T-helper 1 cell treated with Interleukin-12 subunit alpha and Interleukin-12 subunit beta and Interleukin-4 antibody, amounts not matched to agents 30 μg/mL and 1 μg/mL, for 36 hours (primary cell): ENCODE results near the gene CD79A.

Source experiments
- H3K27ac Mint-ChIP-seq: one replicate; pipeline ENCODE4 v1.8.0; 2021; ENCODE audit warnings: mild to moderate bottlenecking, mixed read lengths
- H3K27me3 Mint-ChIP-seq: one replicate; pipeline ENCODE4 v1.8.0; 2021; ENCODE audit warnings: low read depth, mixed read lengths
- H3K36me3 Mint-ChIP-seq: one replicate; pipeline ENCODE4 v1.8.0; 2021; ENCODE audit warnings: low read depth, mixed read lengths
- H3K4me1 Mint-ChIP-seq: one replicate; pipeline ENCODE4 v1.8.0; 2021; ENCODE audit warnings: low read depth, mixed read lengths
- H3K4me3 Mint-ChIP-seq: one replicate; pipeline ENCODE4 v1.8.0; 2021; ENCODE audit warnings: mild to moderate bottlenecking, moderate library complexity, mixed read lengths
- H3K9me3 Mint-ChIP-seq: one replicate; pipeline ENCODE4 v1.8.0; 2021; ENCODE audit warnings: mixed read lengths

The CD79A gene

DNA sequence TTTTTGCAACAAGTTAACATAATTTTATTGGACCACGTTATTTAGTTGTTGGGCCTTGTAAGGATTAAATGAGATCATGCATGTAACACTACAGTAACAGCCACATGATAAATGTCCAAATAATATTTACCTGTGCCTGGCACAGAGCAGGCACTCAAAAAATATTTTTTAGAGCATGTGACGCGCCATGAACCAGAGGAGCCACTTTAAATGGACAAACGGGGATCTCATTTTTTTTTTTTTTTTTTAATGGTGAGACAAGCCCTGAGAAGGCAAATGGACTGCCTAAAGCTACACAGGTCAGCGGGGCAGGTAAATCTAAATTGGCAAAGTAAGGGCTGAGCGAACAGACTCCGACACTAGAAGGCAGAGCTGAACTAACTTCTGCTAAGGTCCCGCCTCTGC, 17.9 kb upstream of the CD79A start:
- H3K27ac Mint-ChIP-seq = peak overlapping the region; percentile 96

DNA sequence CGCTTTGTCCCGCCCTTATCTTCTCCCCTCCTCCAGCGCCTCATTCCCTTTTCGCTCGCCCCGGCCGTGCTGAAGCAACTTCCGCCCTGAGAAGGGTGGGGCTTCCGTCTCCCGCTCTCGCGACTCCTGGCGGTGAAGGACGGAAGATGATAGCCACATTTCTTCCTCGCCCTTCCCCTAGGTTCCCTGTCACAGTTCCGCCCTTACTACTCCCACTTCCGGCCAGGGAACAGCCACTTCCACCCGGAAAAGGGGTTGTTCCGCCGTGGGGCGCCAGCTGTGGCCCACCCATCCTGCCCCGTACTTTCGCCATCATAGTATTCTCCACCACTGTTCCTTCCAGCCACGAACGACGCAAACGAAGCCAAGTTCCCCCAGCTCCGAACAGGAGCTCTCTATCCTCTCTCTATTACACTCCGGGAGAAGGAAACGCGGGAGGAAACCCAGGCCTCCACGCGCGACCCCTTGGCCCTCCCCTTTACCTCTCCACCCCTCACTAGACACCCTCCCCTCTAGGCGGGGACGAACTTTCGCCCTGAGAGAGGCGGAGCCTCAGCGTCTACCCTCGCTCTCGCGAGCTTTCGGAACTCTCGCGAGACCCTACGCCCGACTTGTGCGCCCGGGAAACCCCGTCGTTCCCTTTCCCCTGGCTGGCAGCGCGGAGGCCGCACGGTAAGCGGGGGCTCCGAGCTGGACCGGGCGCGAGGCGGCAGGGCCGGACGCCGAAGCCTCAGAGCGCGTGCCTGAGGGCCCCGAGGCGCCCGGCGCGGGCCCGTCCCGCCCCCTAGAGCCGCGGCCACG, 17.3 kb upstream of the CD79A start, which contains the start of gene RPS19:
RPS19 (plus strand) TSS at position 638 of the 801 bp plus-strand sequence. CDS start 520 bp downstream, outside the sequence.
- Mint-ChIP-seq H3K9me3 (no peaks in the 10 kb centered on the region), H3K36me3 (peaks cover 42% of the 10 kb centered on the region), H3K4me1 (peaks cover 37% of the 10 kb centered on the region)

More for the DNA sequence above, 17.9 kb upstream of the CD79A start:
- H3K4me3 Mint-ChIP-seq = peak overlapping the region; percentile 91
- H3K36me3 Mint-ChIP-seq = peaks cover 36% of the 10 kb centered on the region
- H3K9me3 Mint-ChIP-seq = no peaks in the 10 kb centered on the region
- peaks cover 9% of the 10 kb centered on the region for H3K27me3 Mint-ChIP-seq
- peaks cover 31% of the 10 kb centered on the region for H3K4me1 Mint-ChIP-seq

DNA sequence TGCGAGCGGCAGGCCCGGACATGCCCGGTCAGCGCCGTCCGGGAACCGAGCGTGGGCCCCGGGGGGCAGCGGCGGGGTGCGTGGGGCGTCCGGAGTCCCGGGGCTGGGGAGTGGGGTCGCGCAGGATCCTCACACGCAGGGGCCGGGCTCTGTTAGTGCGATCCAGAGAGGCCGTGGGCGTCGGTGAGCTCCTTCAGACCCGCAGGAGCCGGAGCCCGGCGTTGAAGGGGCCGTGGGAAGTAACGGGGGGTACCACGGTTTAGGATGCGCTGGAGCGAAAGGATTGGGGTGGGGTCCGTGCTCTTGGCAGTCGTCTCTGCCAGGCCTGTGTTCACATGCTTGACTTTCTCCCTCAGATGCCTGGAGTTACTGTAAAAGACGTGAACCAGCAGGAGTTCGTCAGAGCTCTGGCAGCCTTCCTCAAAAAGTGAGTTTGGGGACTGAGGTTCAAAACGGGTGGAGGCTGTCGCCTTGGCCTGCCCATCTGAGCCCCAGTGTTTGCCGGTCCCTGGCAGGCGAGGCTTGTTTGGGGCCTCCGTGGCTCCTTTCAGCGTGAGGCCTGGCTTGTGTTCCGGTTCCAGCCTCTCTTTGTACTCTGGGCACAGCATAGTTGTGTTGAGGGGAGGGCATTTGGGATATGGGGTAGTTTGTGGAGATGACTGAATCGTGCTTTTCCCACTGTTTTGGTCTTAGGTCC, 16.5 kb upstream of the CD79A start:
- no peaks in the 10 kb centered on the region for H3K27me3 Mint-ChIP-seq
- peak overlapping the region; percentile 89 for H3K27ac Mint-ChIP-seq
- peaks cover 48% of the 10 kb centered on the region for H3K36me3 Mint-ChIP-seq
- peak overlapping the region; percentile 91 for H3K4me3 Mint-ChIP-seq
- H3K4me1 Mint-ChIP-seq = peaks cover 39% of the 10 kb centered on the region
- H3K9me3 Mint-ChIP-seq = no peaks in the 10 kb centered on the region

More for the DNA sequence above, 17.3 kb upstream of the CD79A start, which contains the start of gene RPS19:
- H3K4me3 Mint-ChIP-seq = peak within 1 kb of the TSS; percentile 91
- H3K27ac Mint-ChIP-seq = peak within 1 kb of the TSS; percentile 96
- peaks cover 3% of the 10 kb centered on the region for H3K27me3 Mint-ChIP-seq

DNA sequence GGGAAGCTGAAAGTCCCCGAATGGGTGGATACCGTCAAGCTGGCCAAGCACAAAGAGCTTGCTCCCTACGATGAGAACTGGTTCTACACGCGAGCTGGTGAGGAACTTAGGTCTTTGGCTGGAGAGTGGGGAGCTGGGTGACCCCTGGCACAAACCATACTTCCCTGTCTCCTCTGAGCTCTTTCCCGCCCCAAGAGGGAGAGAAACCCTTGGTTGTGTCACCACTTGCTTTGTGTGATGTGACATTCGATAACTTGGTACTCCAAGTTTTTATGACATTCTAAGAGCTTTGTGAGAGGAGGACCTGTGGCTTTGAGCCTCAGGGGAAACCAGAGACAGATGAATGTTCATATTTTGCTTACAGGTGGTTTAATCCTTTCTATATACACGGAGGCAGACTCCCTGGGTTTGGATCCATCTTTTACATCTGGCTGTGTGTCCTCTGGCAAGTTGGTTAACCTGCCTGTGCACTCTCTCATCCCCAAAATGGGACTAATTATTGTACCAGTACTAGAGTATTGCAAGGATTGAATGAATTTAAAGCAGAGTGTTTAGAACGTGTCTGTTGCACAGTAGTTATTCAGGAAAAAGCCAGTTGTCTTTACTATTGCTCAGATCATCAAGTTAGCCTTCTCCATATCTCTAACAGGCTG, 15.8 kb upstream of the CD79A start:
- Mint-ChIP-seq H3K27me3 (no peaks in the 10 kb centered on the region), H3K36me3 (peaks cover 51% of the 10 kb centered on the region), H3K4me3 (peak overlapping the region; percentile 91), H3K4me1 (peaks cover 41% of the 10 kb centered on the region), H3K27ac (peak overlapping the region; percentile 89), H3K9me3 (no peaks in the 10 kb centered on the region)

DNA sequence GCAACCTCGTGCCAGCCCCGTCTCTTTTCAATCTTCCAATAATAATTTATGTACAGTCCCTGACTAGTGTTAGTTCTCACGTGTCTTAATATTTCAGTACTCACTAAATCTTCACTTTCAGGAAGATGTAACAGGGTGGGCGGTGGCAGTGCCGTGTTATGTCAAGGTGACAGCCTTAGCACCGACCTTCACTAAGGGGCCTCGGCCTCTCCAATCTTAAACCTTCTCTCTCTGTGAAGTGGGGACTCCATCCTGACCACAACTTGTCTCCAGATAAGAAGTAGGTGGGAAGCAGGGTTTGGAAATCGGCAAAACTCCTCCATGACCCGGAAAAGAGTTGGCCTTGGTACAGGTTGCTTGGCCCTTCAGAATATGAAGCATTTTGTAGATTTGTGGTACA, 15.2 kb upstream of the CD79A start:
- Mint-ChIP-seq H3K4me1 (peaks cover 44% of the 10 kb centered on the region), H3K4me3 (peak overlapping the region; percentile 91), H3K27ac (peak overlapping the region; percentile 89), H3K9me3 (no peaks in the 10 kb centered on the region), H3K27me3 (no peaks in the 10 kb centered on the region), H3K36me3 (peaks cover 53% of the 10 kb centered on the region)

DNA sequence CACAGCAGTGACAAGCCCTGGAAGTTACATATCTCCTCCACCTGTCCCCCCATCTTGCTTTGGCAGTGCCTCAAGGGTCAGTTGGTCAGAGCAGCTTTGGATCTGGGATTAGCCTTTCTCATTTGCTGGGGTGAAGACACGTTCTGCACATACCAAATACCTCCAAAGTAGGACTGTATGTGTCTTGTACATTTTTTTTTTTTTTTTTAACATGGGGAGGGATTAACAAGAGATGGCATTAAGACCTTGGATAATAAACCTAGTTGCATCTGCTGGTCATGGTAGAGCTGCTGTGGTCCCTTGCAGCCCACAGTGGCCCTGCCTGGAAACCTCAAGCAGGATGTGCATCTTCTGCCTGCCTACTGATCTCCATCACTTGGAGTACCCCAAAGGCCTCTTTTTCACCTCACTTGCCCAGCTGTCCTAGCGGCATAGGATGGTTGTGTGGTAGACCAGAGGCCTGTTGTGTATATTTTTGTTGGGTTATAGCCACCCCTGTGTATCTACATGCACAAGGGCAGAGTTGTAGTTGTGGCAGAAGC, 14.6 kb upstream of the CD79A start:
- Mint-ChIP-seq H3K36me3 (peaks cover 53% of the 10 kb centered on the region), H3K9me3 (no peaks in the 10 kb centered on the region), H3K4me3 (peak overlapping the region; percentile 91), H3K27me3 (no peaks in the 10 kb centered on the region), H3K4me1 (peaks cover 45% of the 10 kb centered on the region), H3K27ac (peak overlapping the region; percentile 55)

DNA sequence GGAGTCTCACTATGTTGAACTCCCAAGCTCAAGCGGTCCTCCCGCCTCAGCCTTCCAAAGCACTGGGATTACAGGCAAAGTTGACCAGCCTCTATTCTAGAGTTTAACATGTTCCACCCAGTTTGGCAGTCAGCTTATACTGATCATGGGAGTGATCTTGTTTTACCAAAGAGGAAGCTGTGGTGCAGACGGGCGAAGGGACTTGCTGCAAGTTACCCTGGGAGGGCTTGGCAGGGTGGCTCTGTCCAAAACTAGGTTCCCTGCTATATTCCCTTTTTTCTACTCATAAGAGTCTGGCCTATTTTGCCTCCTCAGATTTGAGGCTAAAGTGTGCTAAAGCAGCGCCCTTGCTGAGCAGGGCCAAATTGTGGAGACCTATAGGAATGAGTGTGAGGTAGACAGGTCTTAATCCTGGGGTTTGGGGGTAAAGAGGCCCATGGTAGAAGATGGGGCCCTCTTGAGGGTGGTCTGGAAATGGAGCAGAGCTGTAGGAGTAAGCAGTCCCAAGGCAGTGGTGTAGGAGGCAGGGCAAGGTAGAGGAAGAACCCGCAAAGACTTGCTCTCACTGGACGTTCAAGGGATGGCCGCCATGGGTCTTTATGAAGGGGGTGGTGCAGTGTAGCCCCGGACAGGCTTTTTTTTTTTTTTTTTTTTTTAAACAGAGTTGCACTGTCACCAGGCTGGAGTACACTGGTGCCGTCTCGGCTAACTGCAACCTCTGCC, 13.7 kb upstream of the CD79A start:
- peaks cover 60% of the 10 kb centered on the region for H3K36me3 Mint-ChIP-seq
- no peaks in the 10 kb centered on the region for H3K9me3 Mint-ChIP-seq
- H3K27me3 Mint-ChIP-seq = no peaks in the 10 kb centered on the region
- peak overlapping the region; percentile 91 for H3K4me3 Mint-ChIP-seq
- H3K27ac Mint-ChIP-seq = peak overlapping the region; percentile 52
- H3K4me1 Mint-ChIP-seq = peaks cover 51% of the 10 kb centered on the region

DNA sequence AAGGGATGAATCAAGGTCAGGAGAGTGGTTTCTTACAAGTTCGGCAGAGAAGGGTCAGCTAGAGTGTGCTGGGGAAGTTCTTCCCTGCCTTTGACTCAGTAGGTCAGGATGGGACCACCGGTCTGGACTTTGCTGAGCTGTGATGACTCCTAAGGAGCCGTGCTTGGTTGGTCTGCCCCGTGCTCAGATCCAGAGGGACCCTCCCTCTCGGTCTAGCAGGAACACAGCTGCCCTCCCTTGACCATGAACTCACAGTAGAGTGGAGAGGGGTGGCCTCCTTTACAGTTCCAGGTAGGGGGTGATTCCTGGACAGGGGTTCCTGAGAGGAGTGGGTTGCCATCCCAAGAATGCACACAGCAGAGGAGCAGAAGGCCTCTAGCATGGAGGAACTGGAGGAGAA, 12.7 kb upstream of the CD79A start:
- Mint-ChIP-seq H3K27me3 (no peaks in the 10 kb centered on the region), H3K36me3 (peaks cover 63% of the 10 kb centered on the region), H3K27ac (peak overlapping the region; percentile 22), H3K4me3 (peak overlapping the region; percentile 21), H3K4me1 (peaks cover 52% of the 10 kb centered on the region), H3K9me3 (no peaks in the 10 kb centered on the region)

DNA sequence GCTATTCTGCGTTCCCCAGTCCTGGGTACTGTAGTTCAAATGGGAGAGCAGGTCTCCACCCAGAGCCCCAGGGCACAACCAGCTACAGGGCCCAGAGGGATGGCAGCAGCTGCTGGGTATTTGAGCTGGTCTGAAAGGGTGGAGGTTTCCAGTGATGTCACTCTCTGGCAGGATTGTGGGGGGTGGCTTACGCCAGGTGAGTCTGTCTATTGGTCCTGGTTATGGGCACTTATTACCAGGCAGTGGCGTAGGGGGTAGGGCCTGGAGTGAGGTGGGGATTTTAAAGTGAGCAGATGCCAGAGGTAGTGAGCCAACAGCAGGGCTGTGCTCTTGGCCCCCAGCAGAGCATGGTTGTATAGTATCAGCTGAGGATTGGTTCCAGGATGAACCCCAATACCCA, 10.8 kb upstream of the CD79A start:
- H3K9me3 Mint-ChIP-seq = no peaks in the 10 kb centered on the region
- H3K4me1 Mint-ChIP-seq = peaks cover 63% of the 10 kb centered on the region
- peaks cover 69% of the 10 kb centered on the region for H3K36me3 Mint-ChIP-seq
- no peaks in the 10 kb centered on the region for H3K27me3 Mint-ChIP-seq
- H3K4me3 Mint-ChIP-seq = no peak overlapping the region
- H3K27ac Mint-ChIP-seq = no peak overlapping the region

DNA sequence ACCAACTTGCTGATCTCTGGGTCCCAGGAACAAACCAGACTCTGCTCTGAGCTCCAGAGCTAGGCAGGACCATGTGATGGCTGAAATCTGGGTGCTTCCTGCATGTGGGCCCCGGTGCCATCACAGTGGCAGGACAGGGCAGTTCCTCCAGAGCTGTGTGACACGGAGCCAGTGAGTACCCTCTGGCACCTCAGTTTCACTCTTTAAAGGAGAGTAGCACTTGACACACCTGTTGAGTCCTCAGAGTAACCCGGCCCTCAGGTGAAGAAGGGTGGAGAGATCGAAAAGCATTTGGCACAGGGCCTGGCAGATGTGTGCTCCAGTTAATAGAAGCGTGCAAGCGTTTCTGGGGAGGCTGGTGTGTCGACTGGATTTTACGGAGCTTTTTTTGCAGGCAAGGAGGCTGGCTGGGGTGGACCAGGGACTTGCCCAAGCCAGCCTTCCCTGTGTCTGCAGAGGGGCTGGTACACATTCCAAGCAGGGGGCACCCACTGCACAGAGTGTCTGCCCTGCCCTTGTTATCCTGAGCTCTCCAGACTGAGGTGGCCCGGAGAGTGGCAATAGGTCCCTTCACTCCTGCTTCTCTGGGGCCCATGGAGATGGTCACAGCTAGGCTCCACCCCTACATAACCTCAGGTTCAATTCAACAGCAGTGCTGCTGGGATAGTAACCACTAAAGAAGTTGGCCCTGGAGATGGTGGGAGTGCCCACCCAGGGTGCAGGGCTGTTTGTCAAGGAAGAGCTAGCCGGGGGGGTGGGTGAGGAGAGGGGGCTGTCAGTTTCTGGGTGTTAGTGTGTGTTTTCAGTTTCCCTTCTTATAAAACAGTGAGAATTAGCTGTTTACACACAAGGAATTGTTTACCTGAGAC, 8.7 kb upstream of the CD79A start:
- H3K27ac Mint-ChIP-seq = peak overlapping the region; percentile 64
- no peaks in the 10 kb centered on the region for H3K27me3 Mint-ChIP-seq
- peak overlapping the region; percentile 33 for H3K4me3 Mint-ChIP-seq
- H3K36me3 Mint-ChIP-seq = peaks cover 63% of the 10 kb centered on the region
- no peaks in the 10 kb centered on the region for H3K9me3 Mint-ChIP-seq
- peaks cover 59% of the 10 kb centered on the region for H3K4me1 Mint-ChIP-seq

DNA sequence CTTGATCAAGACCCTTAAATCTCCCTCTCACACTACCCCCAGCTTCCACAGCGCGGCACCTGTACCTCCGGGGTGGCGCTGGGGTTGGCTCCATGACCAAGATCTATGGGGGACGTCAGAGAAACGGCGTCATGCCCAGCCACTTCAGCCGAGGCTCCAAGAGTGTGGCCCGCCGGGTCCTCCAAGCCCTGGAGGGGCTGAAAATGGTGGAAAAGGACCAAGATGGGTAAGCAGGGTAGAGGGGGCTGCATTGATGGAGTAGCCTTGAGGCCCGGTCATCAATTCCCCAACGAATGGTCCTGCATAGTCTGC, 8.1 kb upstream of the CD79A start:
- no peaks in the 10 kb centered on the region for H3K9me3 Mint-ChIP-seq
- no peak overlapping the region for H3K4me3 Mint-ChIP-seq
- H3K36me3 Mint-ChIP-seq = peaks cover 60% of the 10 kb centered on the region
- H3K27ac Mint-ChIP-seq = peak overlapping the region; percentile 64
- no peaks in the 10 kb centered on the region for H3K27me3 Mint-ChIP-seq
- H3K4me1 Mint-ChIP-seq = peaks cover 60% of the 10 kb centered on the region

DNA sequence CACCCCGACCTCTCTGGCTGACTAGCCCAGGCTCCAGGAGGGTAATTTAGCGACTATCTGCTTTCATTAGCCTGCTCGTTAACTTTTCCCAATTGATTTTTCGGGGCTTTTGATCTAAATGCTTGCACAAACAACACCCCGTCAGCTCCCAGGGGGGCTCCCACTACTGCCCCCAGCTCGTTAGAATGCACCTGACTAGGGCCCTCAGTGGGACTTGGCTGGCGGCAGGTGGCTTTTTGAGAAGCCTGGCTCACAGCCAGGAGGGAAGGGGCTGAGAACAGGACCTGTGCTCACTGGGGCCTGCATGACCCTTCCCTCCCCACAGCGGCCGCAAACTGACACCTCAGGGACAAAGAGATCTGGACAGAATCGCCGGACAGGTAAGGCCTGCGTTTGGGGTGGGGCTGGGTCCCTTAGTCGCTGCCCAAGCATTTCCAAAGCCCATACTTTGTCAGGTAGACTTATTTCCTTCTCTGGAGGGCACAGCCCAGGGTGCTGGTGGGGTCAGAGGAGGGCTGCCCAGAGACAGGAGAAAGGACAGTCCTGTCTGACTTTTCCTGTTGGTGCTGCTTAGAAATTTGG, 7.6 kb upstream of the CD79A start:
- peaks cover 55% of the 10 kb centered on the region for H3K4me1 Mint-ChIP-seq
- H3K9me3 Mint-ChIP-seq = no peaks in the 10 kb centered on the region
- no peaks in the 10 kb centered on the region for H3K27me3 Mint-ChIP-seq
- H3K36me3 Mint-ChIP-seq = peaks cover 54% of the 10 kb centered on the region
- H3K4me3 Mint-ChIP-seq = peak overlapping the region; percentile 17
- H3K27ac Mint-ChIP-seq = peak overlapping the region; percentile 72

DNA sequence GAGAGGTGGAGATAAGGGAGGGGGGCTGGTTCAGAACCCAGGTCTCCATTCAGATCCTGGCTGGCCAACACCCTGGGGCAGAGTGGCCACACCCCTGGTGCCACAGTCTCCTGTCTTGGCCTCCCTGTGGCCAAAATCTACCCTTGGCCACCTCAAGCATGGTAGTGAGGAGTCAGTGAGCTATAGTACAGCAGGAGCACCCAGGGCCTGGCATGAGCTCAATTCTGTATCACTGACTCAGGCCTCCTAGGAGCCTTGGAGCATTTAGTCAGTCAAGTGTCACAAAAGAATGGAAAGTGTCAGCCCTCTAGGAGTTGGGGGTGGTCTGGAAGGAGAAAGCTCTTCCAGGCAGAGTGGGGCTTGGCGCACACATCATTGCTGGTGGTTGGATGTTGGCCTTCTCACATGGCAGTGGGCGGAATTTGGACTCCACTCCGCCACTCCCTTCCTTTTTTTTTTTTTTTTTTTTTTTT, 6.6 kb upstream of the CD79A start:
- Mint-ChIP-seq H3K4me3 (peak overlapping the region; percentile 61), H3K27ac (peak overlapping the region; percentile 66), H3K36me3 (peaks cover 46% of the 10 kb centered on the region), H3K9me3 (no peaks in the 10 kb centered on the region), H3K27me3 (no peaks in the 10 kb centered on the region), H3K4me1 (peaks cover 53% of the 10 kb centered on the region)
